OCI-LY7 (cell line): Measurements from ENCODE around the gene CD248. TPM values are rescaled to one million over a fixed set of nuclear protein-coding genes. Genes with fewer than 3 reads are reported as not detected.

Experiments used
- BruUV-seq: library from RNA; stranded (reverse); fragments of 400-500 nt; replicated peaks from 2 replicates; lab custom pipeline; 2021; lab: Mats Ljungman, UMichigan
- CTCF ChIA-PET: fragments of 300-600 bp; sonication (Branson Sonifier 250); formaldehyde crosslinking; loops from one replicate; lab custom pipeline; 2022; ENCODE audit warnings: antibody characterized with exemption; ENCODE audit not compliant: unreplicated experiment; lab: Charles Lee
- POLR2A ChIA-PET: fragments of 300-600 bp; sonication (Branson Sonifier 250); formaldehyde crosslinking; loops from one replicate; lab custom pipeline; 2022; ENCODE audit warnings: antibody characterized with exemption; lab: Charles Lee
- DNase-seq: peaks from one replicate; pipeline ENCODE4 v3.0.0-alpha.2; 2015; ENCODE audit warnings: low spot score
- H2AFZ ChIP-seq: fragments of 200-600 bp; sonication (generic), shearing (Covaris generic); 2 replicates; pipeline ENCODE4 v1.6.1; 2014; ENCODE audit warnings: mild to moderate bottlenecking, antibody characterized with exemption, low read length, moderate library complexity
- H3K27ac ChIP-seq: fragments of 200-600 bp; sonication (generic); 2 replicates; pipeline ENCODE4 v1.5.1; 2014; ENCODE audit warnings: mixed run types, low read depth, mild to moderate bottlenecking, moderate library complexity, low read length, inconsistent platforms; ENCODE audit not compliant: poor library complexity, severe bottlenecking
- H3K36me3 ChIP-seq: fragments of 200-600 bp; sonication (generic); 2 replicates; pipeline ENCODE4 v1.6.1; 2014; ENCODE audit warnings: mild to moderate bottlenecking, antibody characterized with exemption, low read length, moderate library complexity, mixed read lengths; ENCODE audit not compliant: insufficient read depth
- H3K4me1 ChIP-seq: fragments of 200-600 bp; sonication (generic); 2 replicates; pipeline ENCODE4 v1.5.1; 2014; ENCODE audit warnings: mild to moderate bottlenecking, low read length; ENCODE audit not compliant: insufficient read depth, poor library complexity, severe bottlenecking
- H3K4me2 ChIP-seq: fragments of 200-600 bp; sonication (generic); 2 replicates; pipeline ENCODE4 v1.6.1; 2014; ENCODE audit warnings: mild to moderate bottlenecking, low read length
- H3K4me3 ChIP-seq: fragments of 200-600 bp; sonication (generic); 2 replicates; pipeline ENCODE4 v1.5.1; 2014; ENCODE audit warnings: mild to moderate bottlenecking, low read depth, low read length; ENCODE audit not compliant: poor library complexity, severe bottlenecking
- H3K79me2 ChIP-seq: fragments of 200-600 bp; sonication (generic); 2 replicates; pipeline ENCODE4 v1.6.1; 2016; ENCODE audit warnings: low read depth, mild to moderate bottlenecking, low read length, moderate library complexity, mixed read lengths; ENCODE audit not compliant: insufficient read depth
- H3K9me2 ChIP-seq: fragments of 200-600 bp; sonication (generic); 2 replicates; pipeline ENCODE4 v1.6.1; 2016; ENCODE audit warnings: mild to moderate bottlenecking, low read length, mixed read lengths; ENCODE audit not compliant: insufficient read depth
- H3K9me3 ChIP-seq: fragments of 200-600 bp; sonication (generic); 2 replicates; pipeline ENCODE4 v1.6.1; 2014; ENCODE audit warnings: mild to moderate bottlenecking, mixed run types, low read length, mixed read lengths
- H4K20me1 ChIP-seq: fragments of 200-600 bp; sonication (generic); 2 replicates; pipeline ENCODE4 v1.6.1; 2014; ENCODE audit warnings: mild to moderate bottlenecking, antibody characterized with exemption, low read length, moderate library complexity, mixed read lengths; ENCODE audit not compliant: insufficient read depth
- CTCF ChIP-seq: fragments of 200-600 bp; sonication (generic); conservative IDR thresholded peaks from 2 replicates; pipeline ENCODE4 v1.5.1; 2014; ENCODE audit warnings: mild to moderate bottlenecking, antibody characterized with exemption, low read length, moderate library complexity, mixed read lengths
- EZH2phosphoT487 ChIP-seq: fragments of 200-600 bp; sonication (generic); IDR thresholded peaks from 2 replicates; pipeline ENCODE4 v1.6.1; 2018; ENCODE audit warnings: low read depth, borderline replicate concordance, mild to moderate bottlenecking, mixed run types, antibody characterized with exemption, low read length, moderate library complexity, mixed read lengths
- intact Hi-C: fragments of 100-400 bp; cut with micrococcal nuclease; formaldehyde crosslinking; loops from one replicate; pipeline ENCODE4 v1.10.0; 2022; ENCODE audit not compliant: unreplicated experiment
- total RNA-seq, 2 experiments: library from RNA; depleted of rRNA in 1 of 2; stranded (reverse); fragments of >200 nt in 1 of 2; shearing (Covaris generic) in 1 of 2; gene quantifications; 2 replicates each; pipeline ENCODE4 v1.2.3, GENCODE V29; 2014 to 2022

The CD248 gene
- total RNA-seq, 2 experiments from 2014 or later: 0.46 TPM; not detected in 1

GRCh38 chr11:66339162-66339675 lies 22.4 kb upstream of the CD248 start:
- ChIA-PET POLR2A (no interaction called here), CTCF (interaction anchor here (0.5 kb wide), 1 partner anchor 82 kb away, joined by 3 read pairs; the partner anchor contains the start of gene NPAS4)
- DNase-seq: no peak
- Histone ChIP-seq H4K20me1 (peaks cover 1% of the 10 kb centered on the region; the same call in 1 of the 2 replicates), H2AFZ (no peak overlapping the region), H3K36me3 (peaks cover 51% of the 10 kb centered on the region), H3K9me2 (no peaks in the 10 kb centered on the region), H3K9me3 (no peaks in the 10 kb centered on the region), H3K4me2 (no peak overlapping the region), H3K79me2 (peaks cover 10% of the 10 kb centered on the region), H3K4me3 (no peak overlapping the region), H3K4me1 (peaks cover 23% of the 10 kb centered on the region), H3K27ac (no peak overlapping the region)
- TF ChIP-seq CTCF: no peak
- TF ChIP-seq EZH2phosphoT487: no peak
- intact Hi-C loops: no loop called here
- no TSS peak for BruUV-seq

DNA sequence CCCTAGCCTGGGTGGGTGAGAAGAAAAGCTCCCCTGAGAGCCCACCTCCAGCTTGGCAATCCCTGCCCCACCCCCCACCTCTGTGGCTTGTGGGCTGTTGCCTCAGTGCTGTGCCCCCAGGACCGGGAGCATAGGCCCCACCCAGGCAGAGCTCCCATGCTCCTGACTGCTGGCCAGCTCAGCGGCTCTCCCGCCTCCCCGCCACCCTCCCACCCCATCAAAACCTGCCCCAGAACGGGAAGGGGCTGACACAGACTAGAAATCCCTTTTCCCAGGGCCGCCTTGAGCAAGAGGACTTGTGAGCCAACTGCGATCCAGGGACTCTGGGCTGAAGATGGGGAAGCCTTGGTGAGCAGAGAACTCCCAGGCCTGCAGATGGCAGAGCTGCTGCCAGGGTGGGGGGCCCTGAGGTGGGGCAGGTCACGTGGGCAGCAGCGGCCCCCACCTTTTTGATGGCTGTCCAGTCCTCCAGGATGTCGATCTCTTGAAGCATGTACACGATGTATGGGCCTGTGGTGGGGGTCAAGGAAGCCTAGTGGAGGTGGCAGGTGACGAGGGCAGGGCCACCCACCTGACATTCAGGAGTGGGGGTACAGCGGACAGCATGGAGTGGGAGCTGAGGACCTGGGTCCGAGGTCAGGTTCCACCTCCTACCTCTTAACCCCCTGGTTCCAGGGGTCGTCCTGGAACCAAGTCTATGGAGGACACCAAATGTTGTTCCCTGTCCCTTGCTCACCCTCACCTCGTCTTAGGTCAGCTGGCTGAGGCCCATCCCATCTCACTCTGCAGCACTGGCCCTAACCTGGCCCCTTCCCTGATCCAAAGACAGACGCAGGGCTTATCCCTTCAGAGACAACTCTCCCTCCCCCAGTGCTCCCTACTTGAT lies 21.7 kb upstream of the CD248 start:
- POLR2A ChIA-PET: no interaction called here
- no peak for TF ChIP-seq CTCF
- TF ChIP-seq EZH2phosphoT487: no peak
- H2AFZ ChIP-seq: no peak overlapping the region
- H3K36me3 ChIP-seq: peaks cover 51% of the 10 kb centered on the region
- H3K9me3 ChIP-seq: no peaks in the 10 kb centered on the region
- H3K9me2 ChIP-seq: no peaks in the 10 kb centered on the region
- H3K4me2 ChIP-seq: no peak overlapping the region
- no peak overlapping the region for H3K27ac ChIP-seq
- no TSS peak for BruUV-seq
- peaks cover 16% of the 10 kb centered on the region for H3K4me1 ChIP-seq
- H3K79me2 ChIP-seq: peaks cover 3% of the 10 kb centered on the region; the same call in 1 of the 2 replicates
- no peak overlapping the region for H3K4me3 ChIP-seq
- CTCF ChIA-PET: interaction anchor here (0.5 kb wide), 1 partner anchor 83 kb away, joined by 3 read pairs; the partner anchor contains the start of gene NPAS4
- no peak for DNase-seq
- H4K20me1 ChIP-seq: no peaks in the 10 kb centered on the region
- intact Hi-C loops: no loop called here
